Measurements from ENCODE around the gene SYT1. TPM values are rescaled to one million over a fixed set of nuclear protein-coding genes. Genes with fewer than 3 reads are reported as not detected.

SYT1 gene
- total and polyA plus RNA-seq, 2 of the 4 experiments (the other 2 are of a cell fraction), result 2.8 to 3.0 TPM

GRCh38 chr12:79327465-79327864 lies 462.9 kb downstream of the SYT1 start:
- no peak overlapping the region for H2AK9ac ChIP-seq (replicated peaks; ENCODE audit: low read depth, low read length, poor library complexity)
- H2BK20ac ChIP-seq (ENCODE audit: low read depth, low read length), result no peak overlapping the region
- H3K14ac ChIP-seq (replicated peaks; ENCODE audit: low read depth, low read length), result no peak overlapping the region
- intact Hi-C loops (cut with micrococcal nuclease) (no loop called here), dilution Hi-C loops (cut with HindIII; ENCODE audit: low sequenced_read_pairs, unreplicated experiment) (no loop called here), in situ Hi-C loops (cut with MboI; ENCODE audit: low sequenced_read_pairs) (no loop called here)
- H2AK5ac ChIP-seq (ENCODE audit: low read depth, low read length), result no peak overlapping the region
- H2BK15ac ChIP-seq (ENCODE audit: low read depth, low read length), result no peak overlapping the region
- ChIA-PET POLR2A (ENCODE audit: unreplicated experiment) (no interaction called here), CTCF (no interaction called here)
- H3K4ac ChIP-seq (ENCODE audit: low read depth, low read length), result no peak overlapping the region
- H4K8ac ChIP-seq (ENCODE audit: low read depth in 2 of 2, low read length in 2 of 2), result no peak overlapping the region
- no peak overlapping the region for H3K27ac ChIP-seq (ENCODE audit: insufficient read depth, low read length)
- H3K4me2 ChIP-seq (ENCODE audit: low read depth, low read length), result no peak overlapping the region
- H3K4me1 ChIP-seq (ENCODE audit: control insufficient read depth, insufficient read depth, low read length), result no peaks in the 10 kb centered on the region
- no peak overlapping the region for H3K4me3 ChIP-seq (ENCODE audit: insufficient read depth, low read depth, low read length)
- H3K79me1 ChIP-seq (ENCODE audit: low read depth in 1 of 2, low read length in 2 of 2), result no peaks in the 10 kb centered on the region
- H3K23ac ChIP-seq (ENCODE audit: low read depth, low read length), result no peak overlapping the region
- 86% methylated on average over 1 of the region's 1 CpG; no CpG with 5 or more reads in 1 of the 2 experiments for WGBS, 2 experiments (ENCODE audit: extremely low coverage in 2 of 2, insufficient read length in 1 of 2)
- ATAC-seq (ENCODE audit: low read depth), result no peak
- H2AFZ ChIP-seq (replicated peaks; ENCODE audit: low read length, poor library complexity), result no peak overlapping the region
- no peak overlapping the region for H2BK120ac ChIP-seq (ENCODE audit: low read depth, low read length)
- no peaks in the 10 kb centered on the region for H4K20me1 ChIP-seq (ENCODE audit: insufficient read depth, low read length)
- DNase-seq, result no peak
- no peaks in the 10 kb centered on the region for H3K36me3 ChIP-seq (ENCODE audit: control insufficient read depth, insufficient read depth, low read length)
- H4K91ac ChIP-seq (ENCODE audit: insufficient read depth, low read depth, low read length), result no peak overlapping the region
- H3K18ac ChIP-seq (ENCODE audit: low read depth, low read length), result no peak overlapping the region
- no peak for TF ChIP-seq MXI1 (IDR thresholded peaks at IDR 0.05; ENCODE audit: borderline replicate concordance, low read depth, low read length)
- TF ChIP-seq MAZ (IDR thresholded peaks at IDR 0.05; ENCODE audit: borderline replicate concordance, low read depth, low read length), result no peak
- TF ChIP-seq CEBPB (IDR thresholded peaks at IDR 0.05; ENCODE audit: low read depth, low read length), result no peak
- H4K5ac ChIP-seq (ENCODE audit: low read depth, low read length), result no peak overlapping the region
- no peak overlapping the region for H3K9ac ChIP-seq (ENCODE audit: low read depth, low read length)
- no peak overlapping the region for H3K56ac ChIP-seq (ENCODE audit: extremely low read depth, insufficient read depth, low read length)
- peaks cover 2% of the 10 kb centered on the region; the same call in 1 of the 2 replicates for H3K9me1 ChIP-seq (ENCODE audit: insufficient read depth, low read length)
- H3K9me3 ChIP-seq (ENCODE audit: control insufficient read depth, insufficient read depth, low read length), result no peaks in the 10 kb centered on the region
- no peaks in the 10 kb centered on the region for H3K27me3 ChIP-seq (ENCODE audit: control insufficient read depth, insufficient read depth, low read length)
- BruUV-seq (replicated peaks), result no TSS peak
- no peak overlapping the region for H2BK5ac ChIP-seq (ENCODE audit: low read depth, low read length, poor library complexity, severe bottlenecking)
